Small intestine (tissue), 7 donors: ENCODE data around the gene HOMER1. TPM values are rescaled to one million over a fixed set of nuclear protein-coding genes. Genes with fewer than 3 reads are reported as not detected.

ENCODE experiments used
- DNase-seq, 2 donors: peaks; one replicate each; pipeline versions ENCODE4 v3.0.0 to v3.0.0-alpha.2; 2013
- FAIRE-seq: peaks from 2 replicates; lab custom pipeline; 2012; peaks lifted over from hg19 to GRCh38; lab: Jason Lieb, UNC
- H3K27ac ChIP-seq, 3 donors: one replicate each; pipeline ENCODE4 v1.5.1; 2013; ENCODE audit warnings: low read length in 2 of 3, mild to moderate bottlenecking in 2 of 3, control low read depth in 1 of 3, inconsistent platforms in 1 of 3, low read depth in 1 of 3, moderate library complexity in 1 of 3
- H3K27me3 ChIP-seq, 3 donors: one replicate each; pipeline ENCODE4 v1.6.1; 2013; ENCODE audit warnings: low read length in 3 of 3, inconsistent platforms in 1 of 3; ENCODE audit not compliant: control insufficient read depth in 3 of 3, insufficient read depth in 3 of 3
- H3K36me3 ChIP-seq, 3 donors: one replicate each; pipeline ENCODE4 v1.6.1; 2013; ENCODE audit warnings: low read length in 3 of 3, inconsistent platforms in 1 of 3, low read depth in 1 of 3, mild to moderate bottlenecking in 1 of 3, moderate library complexity in 1 of 3; ENCODE audit not compliant: control insufficient read depth in 3 of 3, insufficient read depth in 2 of 3
- H3K4me1 ChIP-seq, 3 donors: one replicate each; pipeline ENCODE4 v1.6.1; 2013; ENCODE audit warnings: low read length in 2 of 3, inconsistent platforms in 1 of 3, low read depth in 1 of 3, mild to moderate bottlenecking in 1 of 3, moderate library complexity in 1 of 3; ENCODE audit not compliant: control insufficient read depth in 3 of 3, insufficient read depth in 2 of 3
- H3K4me3 ChIP-seq, 3 donors: one replicate each; pipeline ENCODE4 v1.5.1; 2013; ENCODE audit warnings: low read length in 3 of 3, control low read depth in 1 of 3, inconsistent platforms in 1 of 3, low read depth in 1 of 3, mild to moderate bottlenecking in 1 of 3, moderate library complexity in 1 of 3
- H3K9me3 ChIP-seq, 2 donors: one replicate each; pipeline ENCODE4 v1.6.1; 2013; ENCODE audit warnings: low read depth in 1 of 2, low read length in 1 of 2; ENCODE audit not compliant: control insufficient read depth in 2 of 2, insufficient read depth in 1 of 2
- WGBS, 3 donors: extraction: QIAGEN DNeasy Blood & Tissue Kit; methylation state at CpG; one replicate each; pipeline ENCODE4 v1.1.7; 2013; 5-methylcytosine and 5-hydroxymethylcytosine counted together
- polyA plus RNA-seq, 4 donors: library from polyadenylated mRNA; stranded (reverse) in 3 of 4; unstranded in 1 of 4; fragments of 200-250 nt in 3 of 4; fragments of 120-200 nt in 1 of 4; gene quantifications; one replicate each; pipeline versions ENCODE4 v1.2.1 to v1.2.3, GENCODE V29; 2013
- donor health status: healthy with polysubstance abuse.
- donor health status: control.
- donor health status: control.
- donor health status: Bipolar disorder and iron deficiency.
- donor health status: healthy.

Gene HOMER1
- polyA plus RNA-seq, 4 donors: 0.27 to 2.6 (median 0.39) TPM; not detected in 1

DNA sequence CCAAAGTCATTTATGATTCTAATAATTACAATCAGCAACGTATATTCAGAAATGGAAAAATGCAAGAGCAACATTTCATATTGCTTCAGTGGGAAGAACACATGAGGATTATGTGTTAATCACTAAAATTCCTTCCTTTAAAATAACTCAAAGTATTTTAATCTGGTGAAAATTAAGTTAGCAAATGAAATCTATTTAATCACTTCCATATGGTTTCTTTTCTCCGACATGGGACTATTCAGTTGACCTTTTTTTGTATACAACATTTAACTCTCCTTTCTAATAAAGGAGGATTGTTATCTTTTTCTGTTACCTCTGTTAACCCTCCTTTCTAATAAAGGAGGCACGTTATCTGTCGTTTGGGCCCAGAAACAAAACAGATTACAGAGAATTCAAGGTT, 59.9 kb downstream of the HOMER1 start:
- Histone ChIP-seq H3K4me3 (no peak overlapping the region), H3K27me3 (no peaks in the 10 kb centered on the region), H3K4me1 (no peaks in the 10 kb centered on the region), H3K9me3 (no peaks in the 10 kb centered on the region), H3K36me3 (no peaks in the 10 kb centered on the region), H3K27ac (no peak overlapping the region)
- 58 to 75% (median 62%) methylated on average over 4 of the region's 4 CpGs for WGBS, 3 donors
- DNase-seq (no peak), FAIRE-seq (no peak)

- H3K4me3 ChIP-seq: no peak overlapping the region
- DNase-seq: no peak
- no peak for FAIRE-seq
- H3K4me1 ChIP-seq: no peaks in the 10 kb centered on the region
- no peaks in the 10 kb centered on the region for H3K36me3 ChIP-seq
- no peaks in the 10 kb centered on the region for H3K9me3 ChIP-seq
- no peaks in the 10 kb centered on the region for H3K27me3 ChIP-seq
- no peak overlapping the region for H3K27ac ChIP-seq
- 60 to 76% (median 74%) methylated on average over 2 of the region's 2 CpGs for WGBS, 3 donors
Observed at GRCh38 chr5:79448336-79448735, 65.6 kb downstream of the HOMER1 start.

DNA sequence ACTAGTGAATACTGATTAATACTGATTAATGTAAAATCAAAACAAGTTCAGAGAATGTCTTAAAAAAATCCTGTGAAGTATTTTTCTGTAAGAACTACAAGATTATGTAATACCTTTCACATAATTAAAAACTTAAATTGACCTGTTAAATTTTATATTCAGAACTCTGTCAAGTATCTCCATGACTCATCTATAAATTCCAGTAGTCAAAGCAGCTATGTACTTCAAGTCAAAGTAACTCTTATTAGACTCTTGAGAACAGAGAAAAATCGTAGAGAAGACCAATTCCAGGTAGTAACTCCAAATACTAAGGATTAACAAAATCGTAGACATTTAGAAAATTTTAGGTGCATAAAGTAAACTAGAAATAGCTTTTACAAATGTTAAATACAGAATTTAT, 77.1 kb downstream of the HOMER1 start:
- H3K27ac ChIP-seq: no peak overlapping the region
- WGBS, 3 donors: 75 to 84% (median 78%) methylated on average over 2 of the region's 2 CpGs

GRCh38 chr5:79436224-79436623, 77.7 kb downstream of the HOMER1 start:
- Histone ChIP-seq H3K36me3 (peaks cover 0 to 3% (median 0%) of the 10 kb centered on the region in 3 donors), H3K4me1 (no peaks in the 10 kb centered on the region), H3K27ac (no peak overlapping the region), H3K9me3 (no peaks in the 10 kb centered on the region), H3K4me3 (no peak overlapping the region), H3K27me3 (no peaks in the 10 kb centered on the region)
- FAIRE-seq: no peak
- no peak for DNase-seq
- 95 to 97% (median 97%) methylated on average over 3 of the region's 3 CpGs for WGBS, 3 donors

More for the DNA sequence above, 77.1 kb downstream of the HOMER1 start:
- no peaks in the 10 kb centered on the region for H3K4me1 ChIP-seq
- FAIRE-seq: peak; percentile 65
- no peak for DNase-seq
- peaks cover 0 to 3% (median 0%) of the 10 kb centered on the region in 3 donors for H3K36me3 ChIP-seq
- H3K4me3 ChIP-seq: no peak overlapping the region
- no peaks in the 10 kb centered on the region for H3K27me3 ChIP-seq
- no peaks in the 10 kb centered on the region for H3K9me3 ChIP-seq

DNA sequence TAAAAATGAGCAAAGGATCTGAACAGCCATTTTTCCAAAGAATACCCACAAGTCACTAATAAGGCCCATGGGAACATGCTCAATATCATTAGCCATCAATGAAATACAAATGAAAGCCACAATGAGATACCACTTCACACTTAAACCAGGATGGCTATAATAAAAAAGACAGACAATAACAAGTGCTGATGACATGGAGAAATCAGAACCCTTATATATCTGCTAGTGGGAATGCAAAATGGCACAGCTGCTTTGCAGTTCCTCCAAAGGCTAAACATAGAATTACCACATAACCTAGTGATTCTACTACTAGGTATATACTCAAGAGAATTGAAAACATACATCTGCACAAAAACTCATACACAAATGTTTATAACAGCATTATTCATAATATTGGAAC, 83.7 kb downstream of the HOMER1 start:
- no peak for DNase-seq
- Histone ChIP-seq H3K27ac (no peak overlapping the region), H3K4me1 (no peaks in the 10 kb centered on the region), H3K9me3 (no peaks in the 10 kb centered on the region), H3K27me3 (no peaks in the 10 kb centered on the region), H3K4me3 (no peak overlapping the region), H3K36me3 (no peaks in the 10 kb centered on the region)
- FAIRE-seq: no peak

DNA sequence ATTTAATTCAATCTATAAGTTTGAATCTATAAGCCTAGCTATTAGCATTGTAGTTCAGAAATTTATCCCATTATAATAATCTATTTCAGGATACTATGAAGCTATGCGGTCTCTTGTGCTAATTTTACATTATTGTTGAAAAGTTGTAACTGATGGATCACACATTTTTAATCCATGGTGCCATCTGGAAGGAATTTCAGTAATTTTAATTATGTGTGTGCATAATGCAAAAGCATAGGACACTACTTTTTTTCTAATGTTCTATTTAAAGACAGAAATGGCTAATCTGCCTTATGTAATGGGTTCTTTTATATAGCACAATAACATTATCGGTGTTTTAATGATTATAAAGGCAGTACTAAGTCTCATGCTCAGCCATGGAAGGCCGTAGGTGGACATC, 90.6 kb downstream of the HOMER1 start:
- no peak overlapping the region for H3K4me3 ChIP-seq
- no peak overlapping the region for H3K27ac ChIP-seq
- no peaks in the 10 kb centered on the region for H3K27me3 ChIP-seq
- no peaks in the 10 kb centered on the region for H3K36me3 ChIP-seq
- DNase-seq: no peak
- FAIRE-seq: no peak
- H3K4me1 ChIP-seq: no peaks in the 10 kb centered on the region
- no peaks in the 10 kb centered on the region for H3K9me3 ChIP-seq
- 60 to 75% (median 74%) methylated on average over 3 of the region's 3 CpGs for WGBS, 3 donors

GRCh38 chr5:79420248-79420647, 93.7 kb downstream of the HOMER1 start:
- DNase-seq (no peak), FAIRE-seq (no peak)
- no peaks in the 10 kb centered on the region for H3K4me1 ChIP-seq
- no peak overlapping the region for H3K27ac ChIP-seq
- H3K36me3 ChIP-seq: no peaks in the 10 kb centered on the region
- no peak overlapping the region for H3K4me3 ChIP-seq
- H3K9me3 ChIP-seq: no peaks in the 10 kb centered on the region
- no peaks in the 10 kb centered on the region for H3K27me3 ChIP-seq
- WGBS, 3 donors: 73 to 80% (median 78%) methylated on average over 3 of the region's 3 CpGs

DNA sequence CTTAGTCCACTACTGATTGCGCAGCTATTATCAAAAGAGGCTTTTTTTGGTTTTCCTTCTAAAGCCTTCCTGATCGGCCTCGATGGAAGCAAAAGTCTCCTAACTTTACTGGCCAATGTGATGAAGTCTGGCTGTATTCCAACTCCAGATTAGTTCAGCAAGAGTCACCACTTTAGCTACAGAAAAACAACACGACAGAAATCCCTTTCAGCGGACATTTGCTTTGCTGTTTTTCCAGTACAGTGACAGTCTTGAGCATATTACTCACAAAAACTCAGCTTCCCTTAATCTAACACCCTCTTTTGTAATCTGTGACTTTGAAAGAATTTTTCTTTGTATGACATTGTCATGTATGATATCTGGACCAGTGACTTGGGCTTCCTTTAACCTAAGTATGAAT, 95.7 kb downstream of the HOMER1 start:
- DNase-seq: no peak
- no peak overlapping the region for H3K4me3 ChIP-seq
- FAIRE-seq: no peak
- no peak overlapping the region for H3K27ac ChIP-seq
- H3K9me3 ChIP-seq: no peaks in the 10 kb centered on the region
- no peaks in the 10 kb centered on the region for H3K4me1 ChIP-seq
- H3K27me3 ChIP-seq: no peaks in the 10 kb centered on the region
- no peaks in the 10 kb centered on the region for H3K36me3 ChIP-seq
- WGBS, 3 donors: 80 to 88% (median 82%) methylated on average over 5 of the region's 5 CpGs

- Histone ChIP-seq H3K27me3 (no peaks in the 10 kb centered on the region), H3K9me3 (no peaks in the 10 kb centered on the region), H3K36me3 (no peaks in the 10 kb centered on the region), H3K4me1 (no peaks in the 10 kb centered on the region), H3K27ac (no peak overlapping the region), H3K4me3 (no peak overlapping the region)
- WGBS, 3 donors: 95% methylated on average over 1 of the region's 1 CpG
- DNase-seq (no peak), FAIRE-seq (no peak)
Observed at GRCh38 chr5:79417495-79417894, 96.4 kb downstream of the HOMER1 start.
